CD4-positive, alpha-beta T cell treated with Interferon alpha-2 for 1 hour (primary cell): ENCODE results near the gene FAM13A.
A peak's percentile ranks its signal among the peaks of the same experiment; 100 is the strongest.

ENCODE experiments used
- DNase-seq, 2 donors: peaks; one replicate each; pipeline ENCODE4 v3.0.0-alpha.2; 2020 to 2022

Gene FAM13A

DNA sequence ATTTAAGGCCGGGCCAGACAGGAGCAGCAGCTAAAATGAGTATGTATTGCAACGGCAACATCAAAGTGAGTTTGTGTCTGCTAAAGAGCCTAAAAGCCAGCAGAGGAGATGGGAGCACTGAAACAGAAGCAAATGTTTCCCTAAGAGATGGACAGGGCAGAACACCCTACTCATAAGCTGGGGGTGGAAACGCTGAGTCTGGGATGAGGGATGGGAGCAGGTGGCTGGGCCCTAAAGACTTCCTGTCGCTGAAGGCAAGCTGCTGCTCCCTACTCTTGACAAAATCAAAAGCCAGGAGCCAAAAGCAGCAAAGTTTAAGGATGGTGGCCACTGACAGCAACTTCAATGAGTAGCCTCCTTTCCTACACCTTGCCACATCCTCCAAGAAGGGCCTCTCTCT, 318.8 kb downstream of the FAM13A start:
- no peak for DNase-seq

DNA sequence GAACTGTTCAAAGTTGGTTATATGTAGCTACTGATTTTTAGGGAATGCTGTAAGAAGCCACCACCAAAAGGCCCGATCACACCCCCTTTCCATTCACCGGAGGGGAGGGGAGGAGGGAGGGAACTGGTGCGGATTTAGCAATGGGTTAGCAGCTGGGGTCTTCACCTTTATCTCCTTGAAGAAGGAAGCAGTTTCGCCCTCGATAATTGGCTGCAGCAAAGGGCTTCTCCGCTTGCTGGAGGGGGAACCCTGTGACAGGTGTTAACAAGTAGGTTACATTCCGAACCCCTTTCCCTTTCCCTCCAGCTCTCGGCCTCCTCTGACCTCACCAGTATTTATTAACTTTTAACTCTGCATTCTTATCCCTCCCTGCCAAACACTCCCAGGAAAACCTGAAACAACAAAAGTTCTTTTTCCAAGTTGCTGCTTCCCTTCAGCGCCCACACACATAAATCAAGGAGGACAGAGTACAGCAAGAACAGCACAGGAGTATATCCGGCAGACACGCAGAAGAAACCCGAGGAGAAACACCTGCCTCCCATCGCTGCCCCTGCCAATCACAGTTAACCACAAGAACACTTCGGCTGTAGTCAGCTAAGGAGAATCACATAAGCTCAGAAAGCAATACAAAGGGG, 319.6 kb downstream of the FAM13A start:
- DNase-seq: peak; percentile 6 to 12

DNA sequence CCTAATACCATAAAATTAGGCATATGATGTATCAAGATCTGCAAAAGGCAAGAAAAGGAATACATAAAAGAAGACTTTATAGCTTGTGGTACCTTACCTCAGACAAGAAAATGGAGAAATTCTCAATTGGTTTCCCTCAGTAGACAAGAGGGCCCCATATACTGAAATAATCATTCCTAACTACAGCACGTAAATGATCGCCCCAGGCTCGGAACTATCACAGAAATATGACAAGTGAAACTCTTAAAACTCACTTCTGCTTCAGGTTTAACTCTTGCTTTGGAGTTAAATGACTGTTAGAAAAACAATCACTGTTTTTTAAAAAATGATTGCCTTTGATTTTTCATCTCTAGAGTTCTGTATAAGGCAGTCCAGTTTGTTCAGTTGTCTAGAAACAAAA, 320.7 kb downstream of the FAM13A start:
- no peak for DNase-seq

DNA sequence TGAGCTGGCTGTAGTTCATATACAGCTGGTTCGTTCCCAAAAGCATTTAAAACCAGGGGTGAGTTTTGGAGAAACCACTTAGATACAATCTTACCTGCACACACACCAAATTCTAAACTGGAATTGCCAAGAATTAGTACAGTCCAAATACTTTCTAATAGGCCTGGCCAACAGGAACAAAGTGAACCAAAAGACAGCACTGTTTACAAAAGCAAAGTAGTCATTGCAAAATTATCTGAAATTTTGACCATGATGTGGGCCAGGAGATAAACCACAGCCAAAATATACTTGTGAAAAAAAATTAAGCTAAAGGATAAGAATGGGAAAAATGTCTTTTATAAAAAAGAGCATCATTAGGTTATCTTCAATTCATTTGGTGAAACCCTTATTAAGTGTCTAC, 321.4 kb downstream of the FAM13A start:
- no peak for DNase-seq

DNA sequence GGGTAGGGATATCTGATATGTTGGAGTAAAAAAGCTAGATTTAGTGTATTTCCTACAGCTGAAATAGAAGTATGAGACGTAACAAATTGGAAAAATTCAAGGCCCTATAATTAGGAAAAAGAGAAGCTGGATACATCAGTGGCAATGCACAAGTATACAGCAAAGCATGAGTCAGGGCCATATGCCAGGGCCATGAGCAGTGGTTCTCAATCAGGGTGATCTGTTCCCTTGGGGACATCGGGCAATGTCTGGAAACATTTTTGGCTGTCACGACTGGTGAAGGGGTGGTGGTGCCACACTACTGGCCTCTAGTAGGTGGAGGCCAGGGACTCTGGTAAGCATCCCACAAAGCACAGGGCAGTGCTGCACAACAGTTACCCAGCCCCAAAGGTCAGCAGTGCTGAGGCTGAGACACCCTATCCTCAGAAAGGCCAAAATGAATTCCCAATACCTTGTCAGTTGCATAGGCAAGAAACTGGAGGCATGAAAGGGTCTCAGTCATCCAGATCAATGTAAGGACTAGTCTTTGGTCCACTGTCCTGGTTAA, 322.5 kb downstream of the FAM13A start:
- DNase-seq: no peak

DNA sequence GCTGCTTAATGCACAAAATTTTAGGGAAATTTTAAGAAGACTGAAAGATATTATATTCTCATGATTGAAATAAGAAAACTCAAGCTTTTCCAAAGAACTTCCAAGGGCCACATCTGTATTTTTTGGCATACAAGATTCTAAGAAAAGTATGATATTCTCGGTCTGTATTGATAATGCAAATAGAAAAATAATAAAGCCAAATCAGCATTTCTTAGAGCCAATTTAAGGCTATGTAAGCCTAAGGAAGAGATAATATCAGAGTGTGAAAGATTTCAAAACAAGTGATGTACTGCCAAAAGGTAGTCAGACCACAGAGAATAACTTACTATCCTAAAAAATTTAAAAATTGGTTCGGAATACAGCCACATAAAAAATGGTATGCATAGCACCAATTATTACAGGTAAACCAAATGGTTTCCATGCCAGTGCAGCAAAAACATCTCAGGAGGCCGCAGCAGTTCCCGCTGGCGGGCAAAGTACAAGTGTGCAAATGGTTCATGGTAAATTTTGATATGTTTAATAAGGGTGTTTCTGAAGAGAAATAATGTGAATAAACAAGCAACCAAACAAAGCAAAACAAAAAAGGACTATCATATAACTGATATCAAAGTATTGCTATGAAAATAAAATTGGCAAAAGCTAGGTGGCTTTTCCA, 324.1 kb downstream of the FAM13A start:
- no peak for DNase-seq

DNA sequence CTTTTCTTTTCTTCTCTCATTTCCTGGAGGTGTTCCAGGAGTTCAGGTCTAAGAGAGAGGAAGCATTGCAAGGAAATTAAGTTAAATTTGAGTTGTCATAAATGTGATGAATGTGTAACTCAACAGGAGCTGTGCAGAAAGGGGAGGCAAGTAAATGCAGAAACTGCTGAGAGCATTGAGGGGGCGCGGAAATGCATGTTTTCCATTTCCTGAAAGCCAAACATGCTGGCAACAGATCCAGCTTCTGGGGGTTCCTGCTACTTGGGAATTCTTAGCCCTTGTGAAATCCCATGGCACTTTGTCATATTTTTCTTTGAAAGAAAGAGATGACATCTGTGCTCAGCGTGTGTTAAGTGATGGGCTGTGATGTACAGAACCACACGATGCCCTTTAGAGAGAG, 325.6 kb downstream of the FAM13A start:
- no peak for DNase-seq

DNA sequence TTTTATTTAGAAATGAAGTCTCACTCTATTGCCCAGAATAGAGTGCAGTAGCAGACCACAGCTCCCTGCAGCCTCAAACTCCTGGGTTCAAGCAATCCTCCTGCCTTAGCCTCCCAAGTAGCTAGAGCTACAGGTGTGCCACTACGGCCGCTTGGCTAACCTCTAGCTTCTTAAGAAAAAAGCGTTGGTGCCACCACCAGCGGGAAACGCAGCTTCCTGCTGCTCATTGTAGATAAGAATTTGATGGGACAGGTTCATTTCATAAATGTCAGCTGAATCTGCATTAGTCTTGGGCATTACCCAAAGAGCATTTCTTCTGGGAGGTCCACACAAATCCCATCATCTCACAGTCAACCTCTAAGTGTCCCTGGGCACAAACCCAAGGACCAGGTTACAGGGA, 326.2 kb downstream of the FAM13A start:
- no peak for DNase-seq

DNA sequence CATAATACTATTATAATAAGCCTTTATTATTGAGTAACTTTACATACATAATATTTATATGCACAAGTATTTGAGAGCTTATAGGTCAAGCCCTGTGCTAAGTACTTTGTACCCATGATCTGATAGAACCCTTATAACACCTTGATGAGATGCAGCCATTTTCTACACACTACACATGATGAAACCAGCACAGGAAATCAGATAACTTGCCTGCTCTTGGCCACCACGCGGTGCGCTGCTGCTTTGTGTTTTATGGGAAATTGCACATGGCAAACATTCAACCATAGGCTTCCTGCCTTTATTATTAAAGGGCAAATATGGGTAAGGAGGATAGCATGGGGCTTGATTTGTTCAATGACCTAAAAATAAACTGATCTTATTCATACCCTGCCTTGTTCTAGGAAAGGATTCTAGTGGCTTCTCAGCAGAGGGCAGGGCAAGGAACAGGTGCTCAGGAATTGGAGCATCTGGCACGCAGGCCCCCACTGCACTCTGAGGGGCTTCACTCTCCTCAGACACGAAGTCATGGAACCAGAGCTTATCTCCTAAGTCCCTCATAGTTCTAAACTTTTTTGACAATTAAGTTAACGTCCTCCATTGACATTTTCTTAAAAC, 327.7 kb downstream of the FAM13A start:
- DNase-seq: no peak

DNA sequence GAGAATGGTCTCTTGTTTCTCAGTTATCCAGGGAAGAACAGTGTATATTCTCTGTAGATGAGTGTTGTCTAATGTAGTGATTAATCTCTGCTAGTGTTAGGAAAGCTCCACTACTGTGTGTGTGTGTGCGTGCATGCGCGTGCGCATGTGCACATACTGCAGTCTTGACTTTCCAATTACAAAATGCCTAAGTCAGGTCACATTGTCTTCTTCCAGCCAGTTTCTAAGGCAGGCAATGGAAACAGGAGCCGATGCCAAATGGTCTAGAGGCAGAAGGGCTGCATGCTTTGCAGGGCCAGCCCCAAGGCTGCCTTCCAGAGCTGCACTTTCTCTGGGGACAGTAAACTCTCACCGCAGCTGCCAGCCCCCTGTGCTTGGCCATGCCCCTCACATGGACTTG, 328.8 kb downstream of the FAM13A start:
- no peak for DNase-seq

DNA sequence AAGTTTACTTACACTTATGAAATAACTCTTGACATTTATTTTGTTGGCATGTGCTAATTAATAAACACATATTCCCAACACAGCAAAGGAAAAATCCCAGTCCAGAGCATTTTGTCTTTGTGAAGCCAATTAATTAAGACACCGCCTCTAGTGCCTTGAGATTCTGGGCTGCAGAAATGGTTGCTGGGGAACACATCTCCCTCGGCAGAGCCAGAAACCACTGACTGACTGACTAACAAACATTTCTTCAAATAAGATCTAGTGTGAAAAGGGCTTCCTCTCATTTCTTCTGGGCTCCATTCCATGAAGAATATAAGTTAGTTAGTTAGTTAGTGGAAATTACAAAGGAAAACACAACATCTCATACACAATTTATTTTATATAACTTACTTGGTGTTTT, 331.0 kb downstream of the FAM13A start:
- DNase-seq: no peak

DNA sequence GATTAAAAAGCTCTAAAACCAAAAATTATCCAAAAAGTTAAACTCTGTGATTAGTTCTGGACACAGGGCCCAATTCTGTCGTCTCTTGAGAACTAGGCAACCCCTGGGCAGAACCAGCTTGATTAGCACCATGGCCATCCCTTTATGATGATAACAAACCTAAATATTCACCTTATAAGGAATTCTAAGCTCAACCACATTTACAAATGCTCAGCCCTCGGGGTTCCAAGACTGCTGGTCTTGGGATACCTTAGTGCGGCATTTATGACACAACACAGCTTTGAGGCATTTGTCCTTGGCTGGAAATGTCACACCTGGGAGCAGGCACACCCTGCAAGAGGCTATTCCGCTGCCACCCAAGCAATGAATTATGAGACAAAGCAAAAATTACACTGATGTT, 331.8 kb downstream of the FAM13A start:
- no peak for DNase-seq

DNA sequence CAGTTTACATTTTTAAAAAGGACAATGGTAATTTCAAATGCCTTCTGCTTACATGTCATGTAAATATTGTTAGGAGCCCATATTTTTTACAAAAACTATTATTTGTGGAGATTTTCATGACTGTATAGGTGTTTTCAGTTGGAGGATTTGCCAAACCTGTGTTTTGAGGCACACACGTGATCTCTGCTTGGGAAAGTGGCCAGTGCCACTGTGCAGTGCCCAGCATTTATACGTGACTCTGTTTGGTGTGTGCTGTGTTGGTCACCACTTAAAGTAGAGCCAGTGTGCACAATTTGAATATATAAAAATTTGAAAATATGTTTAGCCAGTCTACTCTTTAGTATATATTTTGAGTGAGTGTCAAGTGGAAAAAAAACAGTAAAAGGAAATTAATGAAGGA, 332.6 kb downstream of the FAM13A start:
- no peak for DNase-seq

DNA sequence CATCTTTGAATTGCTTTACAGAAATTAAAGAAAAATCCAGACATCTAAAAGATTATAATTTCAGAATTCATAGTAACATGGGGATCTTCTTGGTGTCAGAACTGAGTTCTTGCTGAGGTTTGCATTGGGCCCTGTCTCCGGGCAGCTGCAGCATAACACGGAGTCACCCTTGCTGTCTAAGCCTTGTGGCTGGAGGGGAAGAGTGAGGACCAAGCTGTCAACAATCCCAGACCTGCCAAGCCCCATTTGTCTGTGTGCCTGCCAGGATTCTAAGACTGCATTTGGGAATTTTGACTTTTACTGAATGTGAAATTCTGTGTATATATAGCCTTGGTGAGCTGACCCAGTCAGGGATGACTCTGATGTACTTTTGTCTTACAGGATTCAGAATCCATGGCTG, 334.2 kb downstream of the FAM13A start:
- DNase-seq: no peak

DNA sequence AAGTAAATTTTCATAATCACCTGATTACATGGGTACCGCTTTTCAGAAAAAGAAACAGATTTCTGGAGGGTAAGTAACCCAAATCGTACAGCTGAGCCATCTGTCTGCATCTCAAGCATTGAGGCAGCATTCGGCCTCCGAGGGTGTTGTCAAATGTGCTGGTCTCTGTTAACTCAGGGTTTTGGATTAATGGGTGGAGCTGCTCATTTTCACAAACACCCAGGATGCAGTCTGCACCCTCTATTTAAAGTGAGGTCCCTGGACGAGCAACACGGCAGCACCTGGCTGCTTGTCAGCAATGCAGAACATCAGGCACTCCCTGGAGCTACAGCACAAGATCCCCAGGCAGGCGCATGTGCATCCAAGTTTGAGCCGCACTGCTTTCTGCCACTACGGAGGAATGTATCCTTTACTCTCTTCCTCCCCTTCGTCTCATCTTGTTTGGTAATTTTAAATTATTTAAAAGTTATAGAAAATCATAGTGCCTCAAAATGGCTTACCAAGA, 334.7 kb downstream of the FAM13A start:
- DNase-seq: no peak

DNA sequence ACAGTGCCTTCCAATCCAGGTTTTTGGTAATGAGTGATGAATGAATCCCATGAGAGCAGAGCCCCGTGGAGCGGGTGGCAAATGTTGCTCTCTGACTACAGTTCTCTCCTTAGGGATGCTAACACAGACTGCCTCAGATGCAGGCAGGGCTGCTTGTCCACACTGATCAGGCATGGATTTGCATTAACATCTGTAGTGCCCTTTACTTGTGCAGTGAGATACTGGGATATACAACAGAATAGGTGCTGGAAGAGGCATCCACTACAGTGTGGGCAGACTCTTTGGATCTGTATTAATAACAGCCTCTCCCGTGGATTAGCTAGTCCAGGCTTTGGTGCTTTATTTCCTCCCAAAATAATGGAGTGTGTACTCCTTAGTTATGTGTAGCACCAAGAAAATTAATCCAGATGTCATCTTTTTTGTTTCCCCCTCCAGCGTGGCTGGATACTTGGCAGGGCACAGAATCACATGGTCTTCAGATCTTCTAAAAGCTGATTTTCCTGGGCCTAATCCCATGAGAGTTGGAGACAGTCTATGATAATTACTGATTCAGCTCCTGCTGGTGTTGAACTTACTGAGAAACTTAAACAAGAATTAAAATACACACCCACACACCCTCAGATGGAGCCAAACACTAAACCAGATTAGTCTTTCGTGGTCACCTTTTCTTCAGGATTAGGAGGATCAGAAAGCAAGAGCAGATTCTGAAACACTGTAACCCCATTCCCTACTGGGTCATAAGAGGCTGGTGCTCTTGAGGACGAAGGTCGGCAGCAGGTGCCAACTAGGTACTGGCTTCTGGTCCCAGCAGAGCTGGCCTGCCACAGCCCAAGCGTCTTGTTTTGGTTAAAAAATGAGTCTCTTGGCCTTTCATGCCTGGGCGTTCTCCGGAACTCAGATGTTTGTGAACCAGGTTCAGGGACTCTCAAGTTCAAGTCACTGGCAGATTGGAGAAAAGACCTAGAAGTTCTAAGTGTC, 336.2 kb downstream of the FAM13A start:
- DNase-seq: no peak

DNA sequence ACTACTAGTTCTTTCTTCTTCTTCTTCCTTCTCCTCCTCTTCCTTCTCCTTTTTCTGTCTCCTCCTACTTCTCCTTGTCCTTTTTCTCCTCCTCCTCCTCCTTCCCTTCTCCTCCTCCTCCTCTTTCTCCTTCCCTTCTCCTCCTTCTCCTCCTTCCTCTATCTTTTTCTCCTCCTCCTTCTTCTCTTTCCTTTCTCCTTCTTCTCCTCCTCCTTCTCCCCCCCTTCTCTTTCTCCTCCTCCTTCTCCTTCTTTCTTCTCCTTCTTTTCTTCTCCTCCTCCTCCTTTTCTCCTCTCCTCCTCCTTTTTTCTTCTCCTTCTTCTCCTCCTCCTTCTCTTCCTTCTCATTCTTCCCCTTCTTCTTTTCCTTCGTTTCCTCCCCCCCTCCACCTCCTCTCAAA, 337.6 kb downstream of the FAM13A start:
- no peak for DNase-seq

DNA sequence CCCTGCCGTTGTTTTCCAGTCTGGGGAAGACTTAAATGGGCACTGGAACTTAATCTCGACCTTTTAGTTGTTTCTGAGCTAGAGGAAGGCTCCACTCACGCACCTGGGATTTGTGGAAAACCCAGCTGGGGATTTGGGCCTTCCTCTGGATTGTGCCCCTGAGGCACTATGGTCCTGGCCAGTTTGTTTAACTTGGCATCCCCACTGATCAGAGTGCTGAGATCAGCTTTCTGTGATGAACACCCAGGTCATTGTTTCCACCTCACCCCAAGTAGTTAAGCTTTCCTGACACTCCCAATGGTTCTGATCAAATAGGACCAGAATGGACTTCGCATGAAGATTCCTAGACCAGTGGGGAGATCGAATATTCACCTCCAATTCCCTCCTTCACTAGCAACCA, 338.9 kb downstream of the FAM13A start:
- DNase-seq: no peak

DNA sequence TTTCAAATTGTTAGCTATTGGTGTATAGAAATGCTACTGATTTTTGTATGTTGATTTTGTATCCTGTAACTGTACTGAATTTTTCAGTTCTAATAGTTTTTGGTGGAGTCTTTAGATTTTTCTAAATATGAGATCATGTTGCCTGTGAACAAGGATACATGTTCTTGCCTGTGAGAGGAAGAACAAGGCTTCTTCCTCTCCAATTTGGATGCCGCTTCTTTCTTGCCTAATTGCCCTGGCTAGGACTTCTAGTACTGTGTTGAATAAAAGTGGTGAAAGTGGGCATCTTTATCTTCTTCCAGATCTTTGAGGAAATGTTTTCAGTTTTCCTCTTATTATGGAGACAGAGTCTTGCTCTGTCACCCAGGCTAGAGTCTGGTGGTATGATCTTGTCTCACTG, 343.2 kb downstream of the FAM13A start:
- DNase-seq: no peak

DNA sequence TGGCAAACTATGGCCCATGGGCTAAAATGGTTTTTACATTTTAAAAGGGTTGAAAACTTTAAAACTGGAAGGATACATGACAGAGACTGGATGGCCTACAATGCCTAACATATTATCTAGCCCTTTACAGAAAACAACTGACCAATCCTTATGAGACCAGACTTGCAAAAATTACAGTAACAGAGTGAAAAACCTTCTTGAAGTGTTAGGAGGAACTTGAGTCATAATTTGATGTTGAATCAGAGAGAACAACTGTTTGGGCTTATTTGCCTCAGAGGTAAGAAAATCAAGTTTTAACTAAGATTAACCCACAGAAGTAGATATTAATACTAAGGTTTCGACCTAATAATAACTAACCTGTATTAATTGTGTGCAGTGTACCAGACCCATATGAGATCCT, 347.0 kb downstream of the FAM13A start:
- no peak for DNase-seq

DNA sequence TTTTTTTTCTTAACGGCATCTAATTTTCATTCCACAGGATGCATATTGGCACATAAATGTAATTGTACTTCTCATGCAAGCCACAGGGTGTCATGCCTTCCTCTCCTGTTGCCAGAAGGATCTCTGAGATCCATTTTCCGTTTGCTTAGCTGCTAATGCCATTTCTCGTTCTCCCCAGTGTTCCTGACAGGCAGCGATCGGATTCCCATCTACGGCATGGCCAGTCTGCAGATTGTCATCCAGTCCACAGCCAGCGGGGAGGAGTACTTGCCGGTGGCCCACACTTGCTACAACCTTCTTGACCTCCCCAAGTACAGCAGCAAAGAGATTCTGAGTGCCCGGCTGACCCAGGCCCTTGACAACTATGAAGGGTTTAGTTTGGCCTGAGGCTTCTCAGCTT, 350.4 kb downstream of the FAM13A start:
- DNase-seq: no peak

DNA sequence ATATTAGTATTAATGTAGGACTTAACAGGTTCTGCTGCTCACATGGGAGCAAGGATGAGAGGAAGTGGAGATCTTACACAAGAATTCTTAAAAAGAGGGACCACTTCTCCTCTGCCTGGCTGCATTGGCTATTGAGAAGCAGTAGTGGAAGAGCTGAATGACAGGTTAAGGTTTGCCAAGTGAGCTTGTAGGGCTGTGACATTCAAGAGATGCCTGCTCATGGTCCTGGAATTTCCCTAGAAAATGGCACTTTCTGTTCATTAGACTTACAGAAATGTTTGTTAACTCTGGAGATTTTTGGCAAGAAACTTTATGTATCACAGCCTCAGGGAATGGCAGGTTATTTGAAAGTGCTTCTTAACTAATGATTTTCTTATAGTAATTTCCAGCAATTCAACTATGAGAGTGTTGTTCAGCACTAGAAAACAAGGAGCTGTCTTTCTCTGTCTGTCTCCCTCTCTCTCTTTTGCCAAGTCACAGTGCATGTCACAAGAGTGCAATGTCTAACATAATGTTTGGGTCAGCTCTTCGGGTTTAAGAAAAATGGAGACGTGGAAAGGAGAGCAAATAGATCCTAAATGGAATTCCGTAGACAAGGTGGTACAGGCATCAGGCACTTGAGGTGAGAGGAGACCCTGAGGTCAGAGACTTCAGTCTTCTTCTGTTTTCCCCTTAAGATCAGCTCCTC, 351.0 kb downstream of the FAM13A start:
- DNase-seq: no peak
